NCI-H82 (cell line): Measurements from ENCODE around the gene TYW1.
"Not testable (repeated sequence)": the region's sequence is repeated elsewhere in the genome, so short reads cannot be mapped to it uniquely, and the experiment has no call there.

ENCODE experiments used
- DNase-seq: peaks from one replicate; lab custom pipeline; 2025; lab: John Stamatoyannopoulos, UW

The TYW1 gene, protein sequence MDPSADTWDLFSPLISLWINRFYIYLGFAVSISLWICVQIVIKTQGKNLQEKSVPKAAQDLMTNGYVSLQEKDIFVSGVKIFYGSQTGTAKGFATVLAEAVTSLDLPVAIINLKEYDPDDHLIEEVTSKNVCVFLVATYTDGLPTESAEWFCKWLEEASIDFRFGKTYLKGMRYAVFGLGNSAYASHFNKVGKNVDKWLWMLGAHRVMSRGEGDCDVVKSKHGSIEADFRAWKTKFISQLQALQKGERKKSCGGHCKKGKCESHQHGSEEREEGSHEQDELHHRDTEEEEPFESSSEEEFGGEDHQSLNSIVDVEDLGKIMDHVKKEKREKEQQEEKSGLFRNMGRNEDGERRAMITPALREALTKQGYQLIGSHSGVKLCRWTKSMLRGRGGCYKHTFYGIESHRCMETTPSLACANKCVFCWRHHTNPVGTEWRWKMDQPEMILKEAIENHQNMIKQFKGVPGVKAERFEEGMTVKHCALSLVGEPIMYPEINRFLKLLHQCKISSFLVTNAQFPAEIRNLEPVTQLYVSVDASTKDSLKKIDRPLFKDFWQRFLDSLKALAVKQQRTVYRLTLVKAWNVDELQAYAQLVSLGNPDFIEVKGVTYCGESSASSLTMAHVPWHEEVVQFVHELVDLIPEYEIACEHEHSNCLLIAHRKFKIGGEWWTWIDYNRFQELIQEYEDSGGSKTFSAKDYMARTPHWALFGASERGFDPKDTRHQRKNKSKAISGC

DNA sequence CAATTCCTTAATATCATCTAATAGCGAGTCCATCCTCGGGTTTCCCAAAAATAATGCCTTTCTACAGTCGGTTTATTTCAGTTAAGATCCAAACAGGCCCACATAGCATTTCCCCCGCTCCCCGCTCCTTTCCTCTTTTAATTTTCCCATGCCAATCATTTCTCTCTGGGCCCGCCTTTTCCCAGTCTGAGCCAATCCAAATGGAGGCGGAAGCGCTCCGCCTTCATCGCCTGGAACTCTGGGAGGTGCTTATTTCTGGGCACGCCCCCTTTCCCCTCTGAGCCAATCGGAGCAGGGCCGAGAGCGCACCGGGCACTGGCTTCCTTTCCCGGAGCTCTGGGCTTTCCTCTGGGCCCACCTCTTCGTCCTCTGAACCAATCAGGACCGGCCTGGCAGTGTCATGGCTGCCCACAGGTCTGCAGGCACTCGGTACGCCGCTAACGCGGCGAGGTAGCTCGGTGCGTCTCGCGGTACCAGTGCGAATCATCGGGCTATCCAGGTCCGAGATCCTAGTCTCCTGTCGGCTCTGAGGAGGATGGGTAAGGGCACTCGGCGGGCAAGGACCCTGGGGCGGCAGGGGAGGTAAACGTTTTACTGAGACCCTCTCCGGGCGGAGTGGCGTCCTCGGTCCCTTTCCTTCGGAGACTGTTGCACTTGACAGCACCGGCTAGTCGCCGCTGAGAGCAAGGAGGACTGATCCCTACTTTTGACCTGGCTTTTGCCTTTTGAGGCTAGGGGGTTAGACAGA, at the start of gene TYW1:
TSS of gene TYW1 (plus strand) at position 390 of the 748 bp plus-strand sequence. CDS start at position 536, 146 bp downstream.
- peak; percentile 99 for DNase-seq

DNA sequence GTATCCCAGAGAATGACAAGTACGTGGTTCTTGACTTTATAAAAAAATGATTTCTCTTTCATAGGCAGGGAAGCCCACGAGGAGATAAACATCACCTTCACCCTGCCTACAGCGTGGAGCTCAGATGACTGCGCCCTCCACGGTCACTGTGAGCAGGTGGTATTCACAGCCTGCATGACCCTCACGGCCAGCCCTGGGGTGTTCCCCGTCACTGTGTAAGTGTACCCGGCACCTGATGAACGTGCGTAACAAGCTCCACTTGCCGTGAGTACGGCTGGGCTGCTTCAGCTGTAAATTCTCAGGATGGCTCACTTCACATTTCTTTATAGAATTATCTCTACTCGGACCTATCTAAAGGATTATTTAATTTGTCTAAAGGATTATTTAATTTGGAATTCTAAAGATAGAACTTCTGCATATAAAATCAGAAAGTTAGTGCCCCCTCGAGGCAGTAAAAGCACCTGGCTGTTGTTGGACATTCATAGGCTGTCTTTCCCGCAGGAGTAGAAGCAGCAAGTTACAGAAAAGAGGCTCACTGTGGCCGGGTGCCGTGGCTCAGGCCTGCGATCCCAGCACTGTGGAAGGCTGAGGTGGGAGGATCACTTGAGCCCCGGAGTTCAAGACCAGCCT, 48.0 kb upstream of the TYW1 start:
- DNase-seq, result no peak

DNA sequence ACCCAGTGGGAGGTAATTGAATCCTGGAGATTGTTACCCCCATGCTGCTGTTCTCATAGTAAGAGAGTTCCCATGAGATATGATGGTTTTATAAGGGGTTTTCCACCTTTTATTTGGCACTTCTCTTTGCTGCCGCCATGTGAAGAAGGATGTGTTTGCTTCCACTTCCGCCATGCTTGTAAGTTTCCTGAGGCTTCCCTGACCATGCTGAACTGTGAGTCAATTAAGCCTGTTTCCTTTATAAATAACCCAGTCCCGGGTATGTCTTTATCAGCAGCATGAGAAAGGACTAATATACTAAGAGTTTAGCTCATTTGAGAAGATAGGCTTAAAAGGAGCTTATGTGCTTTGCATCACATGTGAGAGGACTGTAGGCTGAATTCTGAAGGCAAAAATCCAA, 46.3 kb upstream of the TYW1 start:
- peak; percentile 80 for DNase-seq

DNA sequence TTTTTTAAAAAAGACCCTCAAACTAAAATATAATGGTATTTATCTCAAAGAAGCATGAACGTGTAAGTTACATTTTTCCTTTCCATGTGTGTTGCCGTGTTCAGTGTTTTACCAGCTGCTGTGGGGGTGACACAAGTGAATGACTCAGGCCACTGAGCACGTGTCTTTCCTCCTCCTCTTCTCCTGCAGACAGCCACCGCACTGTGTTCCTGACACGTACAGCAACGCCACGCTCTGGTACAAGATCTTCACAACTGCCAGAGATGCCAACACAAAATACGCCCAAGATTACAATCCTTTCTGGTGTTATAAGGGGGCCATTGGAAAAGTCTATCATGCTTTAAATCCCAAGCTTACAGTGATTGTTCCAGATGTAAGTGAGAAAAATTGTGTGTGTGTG, 45.9 kb upstream of the TYW1 start:
- peak; percentile 75 for DNase-seq

DNA sequence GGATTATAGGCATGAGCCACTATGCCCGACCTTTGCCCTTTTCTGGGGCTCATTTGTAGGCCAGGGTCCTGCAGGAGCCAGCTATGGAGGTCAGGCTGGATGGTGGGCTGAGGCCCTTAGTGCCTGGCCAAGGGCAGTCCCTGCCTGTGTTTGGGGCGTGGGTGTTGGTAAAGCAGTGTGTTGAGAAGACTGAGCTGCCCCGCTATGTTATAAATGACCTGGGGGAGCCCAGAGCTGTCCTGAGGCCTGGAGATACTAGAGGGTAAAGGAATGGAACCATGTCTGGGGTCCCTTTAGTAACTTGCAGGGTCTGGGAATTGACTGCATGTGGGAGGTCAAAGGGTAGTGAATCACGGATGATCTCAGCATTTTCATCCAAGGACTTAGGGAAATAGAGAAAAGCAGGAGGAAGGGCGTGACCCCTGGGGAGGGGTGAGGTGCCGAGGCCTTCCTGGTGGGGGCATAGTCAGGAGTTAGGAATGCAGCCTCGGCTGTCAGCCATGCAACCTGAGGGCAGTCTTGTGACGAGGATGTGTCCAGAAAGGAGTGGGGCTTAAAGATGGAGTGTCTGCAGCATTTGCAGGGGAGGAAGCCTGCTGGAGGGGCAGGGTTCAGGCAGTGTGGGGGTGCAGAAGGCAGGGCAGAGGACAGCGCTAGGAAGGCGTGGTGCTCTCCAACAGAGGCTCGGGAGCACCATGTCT, 44.1 kb upstream of the TYW1 start:
- DNase-seq, result no peak

DNA sequence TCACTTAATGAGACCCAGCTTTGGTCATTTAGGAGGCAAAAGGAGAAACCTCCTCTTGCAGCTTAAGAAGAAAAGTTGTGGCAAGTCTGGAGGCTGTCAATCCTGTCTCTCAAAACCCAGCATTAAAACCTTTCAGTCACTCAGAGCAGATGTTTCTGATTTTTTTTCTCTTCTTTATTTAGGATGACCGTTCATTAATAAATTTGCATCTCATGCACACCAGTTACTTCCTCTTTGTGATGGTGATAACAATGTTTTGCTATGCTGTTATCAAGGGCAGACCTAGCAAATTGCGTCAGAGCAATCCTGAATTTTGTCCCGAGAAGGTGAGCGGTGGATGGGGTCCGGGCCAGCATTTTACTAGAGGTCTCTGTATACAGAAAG, 43.6 kb upstream of the TYW1 start:
- no peak for DNase-seq

DNA sequence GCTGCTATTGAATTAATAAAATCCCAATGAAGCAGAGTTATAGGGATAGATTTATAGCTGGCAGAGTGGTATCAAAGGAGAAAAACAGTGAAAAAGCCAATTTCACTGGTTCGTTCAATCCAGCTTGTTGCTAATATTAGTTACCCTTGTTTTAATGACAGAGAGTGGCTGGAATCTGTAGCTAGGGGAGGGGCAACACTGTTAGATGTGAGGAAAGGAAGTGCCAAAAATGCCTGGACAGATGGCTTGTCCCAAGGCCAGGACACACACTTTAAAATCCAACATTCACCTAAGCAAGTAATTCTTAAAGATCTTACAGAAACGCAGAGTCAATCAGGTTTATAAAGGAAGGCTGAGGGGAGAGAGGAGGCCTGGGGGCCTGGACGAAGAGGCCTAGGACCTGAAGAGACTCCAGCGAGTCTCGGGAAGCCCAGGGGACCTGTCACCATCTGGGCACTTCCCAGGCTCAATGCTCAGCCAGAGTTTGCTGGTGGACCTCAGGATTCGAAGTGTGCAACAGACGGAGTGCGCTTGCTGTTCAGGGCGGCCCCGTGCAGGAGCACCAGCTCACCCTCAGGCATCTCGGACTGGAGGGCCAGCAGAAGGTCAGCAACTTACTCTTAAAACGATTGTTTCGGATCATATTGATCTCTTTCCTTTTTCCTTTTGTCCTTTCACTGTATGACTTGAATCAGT, 38.9 kb upstream of the TYW1 start:
- DNase-seq, result no peak

DNA sequence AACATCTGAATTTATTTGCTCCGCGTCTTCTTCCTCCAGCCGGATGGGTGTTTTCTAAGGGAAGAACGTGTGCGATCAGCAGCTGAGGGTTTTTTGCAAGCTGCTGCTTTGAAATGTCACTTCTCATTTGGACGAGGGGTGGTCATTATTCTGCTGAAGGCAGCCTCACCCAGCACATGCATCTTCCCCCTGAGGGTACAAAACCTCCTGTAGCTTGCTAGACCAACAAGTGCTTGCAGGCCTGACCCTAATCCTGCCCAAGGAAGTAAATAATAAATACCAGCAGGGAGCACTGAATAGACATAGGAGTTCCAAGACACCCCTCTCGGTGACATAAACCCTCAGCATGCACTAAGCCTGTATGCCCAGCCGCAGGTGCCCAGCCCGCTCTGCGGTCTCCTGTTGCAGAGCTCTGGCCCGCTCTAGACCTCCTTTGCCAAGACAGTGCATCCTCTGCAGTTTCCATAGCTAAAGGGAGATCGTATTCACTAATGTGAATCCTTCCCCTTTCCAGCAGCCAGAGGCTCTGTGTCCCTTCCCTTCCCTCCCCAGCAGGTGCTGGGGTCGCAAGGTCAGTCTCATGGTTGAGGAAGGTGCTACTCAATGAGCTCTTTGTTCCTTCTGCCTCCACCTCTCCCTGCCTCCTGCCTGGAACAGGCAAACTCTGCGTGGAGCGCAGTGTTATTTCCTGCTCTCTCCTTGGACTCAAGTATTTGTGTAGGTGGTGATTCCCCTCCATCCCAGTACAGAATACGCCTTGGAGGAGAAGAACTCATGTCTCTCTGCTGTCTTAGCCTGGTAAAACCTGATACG, 37.9 kb upstream of the TYW1 start:
- no peak for DNase-seq

DNA sequence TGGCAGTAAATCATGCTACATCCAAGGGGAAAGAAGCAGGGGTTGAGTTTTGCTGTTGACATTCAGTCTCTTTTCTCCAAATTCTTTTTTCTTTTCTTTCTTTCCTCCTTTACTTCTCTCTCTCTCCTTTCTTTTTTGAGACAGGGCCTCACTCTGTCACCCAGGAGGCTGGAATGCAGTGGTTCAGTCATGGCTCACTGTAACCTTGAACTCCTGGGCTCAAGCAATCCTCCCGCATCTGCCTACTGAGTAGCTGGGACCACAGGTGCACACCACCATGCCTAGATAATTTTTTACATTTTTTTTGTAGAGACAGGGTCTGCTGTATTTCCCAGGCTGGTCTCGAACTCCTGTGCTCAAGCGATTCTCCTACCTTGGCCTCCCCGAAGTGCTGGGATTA, 36.4 kb upstream of the TYW1 start:
- no peak for DNase-seq

DNA sequence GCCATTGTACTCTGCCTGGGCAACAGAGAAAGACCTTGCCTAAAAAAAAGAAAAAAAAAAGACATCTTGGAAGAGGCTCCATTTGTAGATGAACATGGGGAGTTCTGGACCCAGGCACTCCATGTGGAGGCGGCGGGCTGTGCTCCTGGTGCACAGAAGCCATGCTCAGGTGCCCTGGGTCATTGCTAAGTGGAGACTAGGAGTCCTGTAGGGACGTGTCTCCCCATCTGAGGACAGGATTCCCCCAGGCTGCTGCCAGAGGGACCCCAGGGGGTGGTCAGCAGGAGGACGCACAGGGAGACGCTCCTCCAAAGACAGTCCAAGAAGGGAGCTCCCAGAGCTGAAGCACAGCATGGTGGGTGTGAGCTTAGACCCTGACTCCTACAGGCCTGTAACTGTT, 35.5 kb upstream of the TYW1 start:
- no peak for DNase-seq

DNA sequence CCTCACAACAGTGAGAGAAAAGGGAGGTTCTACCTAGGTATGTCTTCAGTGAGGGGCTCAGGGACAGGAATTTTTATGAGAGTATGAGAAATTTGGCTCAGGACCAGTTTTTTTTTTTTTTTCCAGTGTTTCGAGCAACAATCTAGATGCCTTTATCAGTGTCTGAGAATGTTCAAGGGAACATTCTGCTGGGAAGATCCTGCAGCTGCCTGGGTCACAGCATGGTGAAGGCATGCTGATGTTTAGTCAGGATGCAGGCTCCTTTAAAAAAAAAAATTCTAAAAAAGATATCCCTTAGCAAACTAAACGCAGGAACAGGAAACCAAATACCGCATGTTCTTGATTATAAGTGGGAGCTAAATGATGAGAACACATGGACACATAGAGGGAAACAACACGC, 32.2 kb upstream of the TYW1 start:
- DNase-seq, result no peak

DNA sequence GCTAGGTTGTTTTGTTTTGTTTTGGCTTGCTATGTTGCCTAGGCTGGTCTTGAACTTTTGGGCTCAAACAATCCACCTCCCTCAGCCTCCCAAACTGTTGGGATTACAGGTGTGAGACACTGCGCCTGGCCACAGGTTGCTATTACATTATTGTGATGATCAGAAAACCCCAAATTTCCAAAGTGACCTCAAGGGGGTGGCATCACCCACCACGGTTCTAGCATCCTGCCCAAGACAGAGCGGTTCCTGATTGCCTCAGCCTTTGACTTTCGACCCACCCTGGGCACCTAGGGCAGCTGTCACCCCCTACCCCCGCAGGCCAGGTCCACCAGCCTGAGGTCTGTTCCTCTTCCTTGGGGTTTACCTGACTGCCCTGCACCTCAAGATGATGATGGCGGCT, 29.6 kb upstream of the TYW1 start:
- DNase-seq, result no peak

DNA sequence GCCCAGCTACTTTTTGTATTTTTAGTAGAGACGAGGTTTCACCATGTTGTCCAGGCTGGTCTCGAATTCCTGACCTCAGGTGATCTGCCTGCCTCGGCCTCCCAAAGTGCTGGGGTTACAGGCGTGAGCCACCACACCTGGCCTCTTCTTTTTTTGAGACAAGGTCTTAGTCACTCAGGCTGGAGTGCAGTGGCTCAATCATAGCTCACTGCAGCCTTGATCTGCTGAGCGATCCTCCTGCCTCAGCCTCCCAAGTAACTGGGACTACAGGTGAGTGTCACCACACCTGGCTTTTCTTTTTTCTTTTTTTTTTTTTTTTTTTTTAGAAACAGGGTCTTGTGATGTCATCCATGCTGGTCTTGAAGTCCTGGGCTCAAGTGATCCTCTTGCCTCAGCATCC, 27.6 kb upstream of the TYW1 start:
- DNase-seq, result not testable (repeated sequence)

DNA sequence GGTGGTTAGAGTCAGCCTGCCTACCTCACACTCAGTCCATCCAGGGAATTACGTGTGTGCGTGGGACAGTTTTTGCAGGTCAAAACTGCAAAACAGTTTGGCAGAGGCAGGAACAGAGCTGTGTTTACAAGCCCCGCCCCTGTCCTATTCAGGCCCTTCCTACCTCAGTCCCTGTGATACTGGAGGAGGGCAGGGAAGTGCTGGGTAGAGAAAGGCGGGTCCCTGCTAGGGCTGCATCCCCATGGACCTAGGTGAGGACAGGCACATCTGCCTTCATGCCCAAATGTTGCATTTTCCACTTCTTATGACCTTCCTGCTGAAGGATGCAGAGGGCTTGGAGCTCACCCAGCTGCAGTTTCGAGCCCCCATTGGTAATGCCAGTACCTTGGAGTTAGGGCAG, 26.3 kb upstream of the TYW1 start:
- DNase-seq, result no peak

DNA sequence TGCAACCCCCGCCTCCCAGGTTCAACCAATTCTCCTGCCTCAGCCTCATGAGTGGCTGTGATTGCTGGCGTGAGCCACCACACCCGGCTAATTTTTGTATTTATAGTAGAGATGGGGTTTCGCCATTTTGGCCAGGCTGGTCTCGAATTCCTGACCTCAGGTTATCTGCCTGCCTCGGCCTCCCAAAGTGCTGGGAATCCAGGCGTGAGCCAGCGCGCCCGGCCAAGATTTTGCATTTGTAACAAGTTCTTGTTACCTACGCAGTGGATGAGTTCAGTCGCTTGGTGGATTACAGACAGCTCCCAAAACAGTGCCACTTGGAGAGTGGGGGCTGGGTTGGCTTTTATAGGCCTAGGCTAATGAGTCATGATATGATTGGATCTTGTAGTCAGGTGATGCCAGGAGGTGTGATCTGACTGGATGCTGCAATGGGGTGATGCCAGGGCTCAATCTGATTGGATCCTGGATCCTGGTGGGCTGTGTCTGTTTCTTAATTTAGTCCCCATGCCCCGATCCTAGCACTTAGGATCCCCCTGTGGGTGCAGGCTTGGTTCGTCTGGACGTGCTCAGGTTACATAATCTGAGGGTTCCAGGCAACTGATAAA, 21.5 kb upstream of the TYW1 start:
- DNase-seq, result peak; percentile 60

DNA sequence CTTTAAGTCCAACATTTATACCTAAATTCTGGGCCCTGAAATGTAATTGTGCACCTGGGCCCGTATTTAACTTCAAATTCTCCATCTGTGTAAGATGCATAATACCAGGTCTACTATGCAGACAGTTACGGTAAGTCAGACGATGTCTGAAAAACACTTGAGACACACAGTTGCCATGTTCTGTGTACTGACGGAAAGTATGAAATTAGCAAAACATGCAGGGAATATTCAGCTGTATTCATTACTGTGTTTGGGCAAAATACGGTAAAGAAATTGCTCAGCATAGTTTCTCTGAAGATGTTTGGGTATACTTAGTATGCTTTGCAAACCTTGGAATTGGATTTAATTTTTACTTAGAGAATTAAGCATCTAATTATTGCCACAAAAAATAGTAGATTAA, 18.3 kb upstream of the TYW1 start:
- not testable (repeated sequence) for DNase-seq

DNA sequence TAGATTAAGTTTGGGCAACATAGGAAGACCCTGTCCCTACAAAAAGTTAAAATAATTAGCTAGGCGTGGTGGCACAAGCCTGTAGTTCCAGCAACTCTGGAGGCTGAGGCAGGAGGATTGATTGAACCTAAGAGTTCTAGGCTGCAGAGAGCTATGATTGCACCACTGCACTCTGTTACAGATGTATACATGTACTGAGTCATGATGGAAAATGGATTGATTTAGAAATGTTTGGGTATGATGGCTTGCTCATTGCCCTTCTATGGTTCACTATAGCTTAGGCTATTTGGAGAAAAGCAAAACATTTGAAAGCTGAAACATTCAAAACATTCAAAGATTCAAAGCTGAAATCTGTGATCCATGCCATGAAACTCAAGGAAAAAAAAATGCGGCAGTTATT, 17.6 kb upstream of the TYW1 start:
- not testable (repeated sequence) for DNase-seq

DNA sequence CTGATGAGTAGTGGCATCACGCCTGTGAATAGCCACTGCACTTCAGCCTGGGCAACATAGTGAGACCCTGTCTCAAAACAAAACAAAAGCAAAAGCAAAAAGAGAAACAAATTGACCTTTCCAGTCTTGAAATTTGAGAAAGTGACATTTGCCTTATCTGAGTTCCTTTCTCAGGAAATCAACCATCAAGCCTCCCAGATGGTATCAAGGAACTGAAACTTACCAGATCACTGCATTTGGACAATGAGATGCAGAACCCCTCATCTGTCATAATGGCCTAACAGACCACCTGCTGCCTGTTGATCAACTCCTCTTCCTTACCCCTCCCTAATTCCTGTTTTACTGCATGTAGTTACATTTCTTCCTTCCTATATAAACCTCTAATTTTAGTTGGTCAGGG, 16.3 kb upstream of the TYW1 start:
- not testable (repeated sequence) for DNase-seq

DNA sequence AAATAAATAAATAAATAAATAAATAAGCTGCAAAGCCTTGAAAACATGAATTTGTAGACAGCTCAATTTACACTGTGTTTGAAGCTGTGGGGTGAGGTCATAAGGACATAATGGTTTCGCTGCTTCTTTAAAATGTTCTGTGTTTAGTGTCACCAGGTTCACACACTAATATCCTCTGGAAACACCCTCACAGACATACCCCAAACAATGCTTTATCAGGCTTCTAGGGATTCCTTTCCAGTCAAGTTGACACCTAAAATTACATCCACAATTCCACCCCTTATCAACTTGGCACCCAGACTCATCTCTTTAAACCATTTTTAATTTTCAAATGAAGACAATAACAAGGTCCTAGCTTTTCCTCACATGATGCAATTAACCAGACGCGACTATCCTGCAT, 7.1 kb upstream of the TYW1 start:
- DNase-seq, result not testable (repeated sequence)

DNA sequence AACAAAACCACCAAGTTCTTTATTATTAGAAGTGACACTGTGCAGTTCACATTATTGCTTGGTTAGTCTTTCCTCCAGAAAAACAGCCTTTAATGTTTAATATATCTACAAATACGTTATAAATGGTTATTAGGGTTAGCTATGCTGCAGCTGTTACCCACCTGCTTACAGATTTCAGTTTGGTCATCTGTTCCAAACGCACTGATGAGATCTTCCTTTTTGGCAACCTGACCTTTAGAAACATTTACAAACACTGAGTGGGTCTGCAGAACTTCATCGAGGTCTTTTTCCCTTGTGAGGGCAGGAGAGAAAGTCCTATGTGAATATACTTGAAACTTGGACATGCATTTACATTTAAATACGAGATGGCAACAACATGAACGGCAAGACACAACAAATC, 2.6 kb upstream of the TYW1 start:
- DNase-seq, result not testable (repeated sequence)
